ENCODE data around the gene WDR35. TPM values are rescaled to one million over a fixed set of nuclear protein-coding genes. Genes with fewer than 3 reads are reported as not detected.

The WDR35 gene
- total RNA-seq, 1 experiment from 2014 or later: 6.6 TPM

GRCh38 chr2:19871836-19872235 is 118.1 kb downstream of the WDR35 start:
- H3K4me2 ChIP-seq (ENCODE audit: low read length): no peak overlapping the region
- no peaks in the 10 kb centered on the region for H3K9me2 ChIP-seq (replicated peaks; ENCODE audit: low read length)
- no peaks in the 10 kb centered on the region for H3K36me3 ChIP-seq (ENCODE audit: low read depth, low read length)
- no peak overlapping the region for H3K4me3 ChIP-seq (ENCODE audit: low read length)
- no peak overlapping the region for H3K9ac ChIP-seq (ENCODE audit: low read length)
- DNase-seq (no peak), ATAC-seq (no peak)
- no peaks in the 10 kb centered on the region for H3K4me1 ChIP-seq (ENCODE audit: insufficient read depth, low read length)
- CTCF ChIA-PET: no interaction called here
- H2AFZ ChIP-seq (ENCODE audit: low read length): no peak overlapping the region
- no TSS peak for BruUV-seq (replicated peaks)
- intact Hi-C loops (cut with micrococcal nuclease): no loop called here
- TF ChIP-seq EZH2phosphoT487 (IDR thresholded peaks at IDR 0.05; ENCODE audit: borderline replicate concordance, low read length): no peak
- no peak for TF ChIP-seq EZH2 (IDR thresholded peaks at IDR 0.05; ENCODE audit: low read length, unreplicated experiment)
- TF ChIP-seq CTCF (conservative IDR thresholded peaks at IDR 0.05; ENCODE audit: low read depth, low read length): no peak
- POLR2A ChIA-PET (ENCODE audit: unreplicated experiment): no interaction called here
- no peaks in the 10 kb centered on the region for H3K9me3 ChIP-seq (ENCODE audit: low read length)
- H3K27me3 ChIP-seq (ENCODE audit: low read length): no peaks in the 10 kb centered on the region
- H4K20me1 ChIP-seq (ENCODE audit: low read length): no peaks in the 10 kb centered on the region
- H3K79me2 ChIP-seq (ENCODE audit: low read length): no peaks in the 10 kb centered on the region
- H3F3A ChIP-seq (ENCODE audit: low read length, unreplicated experiment): no peaks in the 10 kb centered on the region
- H3K27ac ChIP-seq (ENCODE audit: low read length): no peak overlapping the region

DNA sequence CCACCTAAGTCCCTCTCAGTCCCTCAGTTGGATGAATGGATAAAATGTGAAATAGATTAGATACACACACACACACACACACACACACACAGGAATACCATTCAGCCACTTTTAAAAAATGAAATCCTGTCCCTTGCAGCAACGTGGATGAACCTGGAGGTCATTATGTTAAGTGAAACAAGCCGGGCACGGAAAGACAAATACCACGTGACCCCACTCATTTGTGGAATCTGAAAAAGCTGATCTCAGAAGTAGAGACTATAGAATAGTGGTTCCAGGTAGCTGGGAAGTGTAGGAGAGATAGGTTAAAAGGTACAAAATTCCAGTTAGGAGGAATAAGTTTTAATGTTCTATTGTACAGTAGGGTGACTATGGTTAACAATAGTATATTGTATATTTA is 119.1 kb downstream of the WDR35 start:
- H3K9ac ChIP-seq (ENCODE audit: low read length): no peak overlapping the region
- no peaks in the 10 kb centered on the region for H3K4me1 ChIP-seq (ENCODE audit: insufficient read depth, low read length)
- DNase-seq (no peak), ATAC-seq (no peak)
- H3K9me2 ChIP-seq (replicated peaks; ENCODE audit: low read length): no peaks in the 10 kb centered on the region
- no peaks in the 10 kb centered on the region for H3K36me3 ChIP-seq (ENCODE audit: low read depth, low read length)
- no peaks in the 10 kb centered on the region for H4K20me1 ChIP-seq (ENCODE audit: low read length)
- no peak overlapping the region for H2AFZ ChIP-seq (ENCODE audit: low read length)
- BruUV-seq (replicated peaks): no TSS peak
- H3K9me3 ChIP-seq (ENCODE audit: low read length): no peaks in the 10 kb centered on the region
- no peak overlapping the region for H3K4me2 ChIP-seq (ENCODE audit: low read length)
- ChIA-PET CTCF (no interaction called here), POLR2A (ENCODE audit: unreplicated experiment) (no interaction called here)
- no peaks in the 10 kb centered on the region for H3K79me2 ChIP-seq (ENCODE audit: low read length)
- no peak overlapping the region for H3K27ac ChIP-seq (ENCODE audit: low read length)
- intact Hi-C loops (cut with micrococcal nuclease): no loop called here
- TF ChIP-seq CTCF (conservative IDR thresholded peaks at IDR 0.05; ENCODE audit: low read depth, low read length): no peak
- TF ChIP-seq EZH2 (IDR thresholded peaks at IDR 0.05; ENCODE audit: low read length, unreplicated experiment): no peak
- TF ChIP-seq EZH2phosphoT487 (IDR thresholded peaks at IDR 0.05; ENCODE audit: borderline replicate concordance, low read length): no peak
- no peaks in the 10 kb centered on the region for H3F3A ChIP-seq (ENCODE audit: low read length, unreplicated experiment)
- H3K4me3 ChIP-seq (ENCODE audit: low read length): no peak overlapping the region
- H3K27me3 ChIP-seq (ENCODE audit: low read length): no peaks in the 10 kb centered on the region

- intact Hi-C loops (cut with micrococcal nuclease): no loop called here
- no peak; the same call in 1 of the 2 replicates for ATAC-seq
- TF ChIP-seq EZH2 (IDR thresholded peaks at IDR 0.05; ENCODE audit: low read length, unreplicated experiment) (no peak), CTCF (conservative IDR thresholded peaks at IDR 0.05; ENCODE audit: low read depth, low read length) (no peak), EZH2phosphoT487 (IDR thresholded peaks at IDR 0.05; ENCODE audit: borderline replicate concordance, low read length) (no peak)
- no peak for DNase-seq
- Histone ChIP-seq H3K9ac (ENCODE audit: low read length) (no peak overlapping the region), H3K9me3 (ENCODE audit: low read length) (no peaks in the 10 kb centered on the region), H3K79me2 (ENCODE audit: low read length) (no peaks in the 10 kb centered on the region), H3K4me1 (ENCODE audit: insufficient read depth, low read length) (0 out of 2 replicates have a peak, but pooled peaks cover under 1% of the 10 kb centered on the region), H3F3A (ENCODE audit: low read length, unreplicated experiment) (no peaks in the 10 kb centered on the region), H3K27ac (ENCODE audit: low read length) (no peak overlapping the region), H3K36me3 (ENCODE audit: low read depth, low read length) (no peaks in the 10 kb centered on the region), H4K20me1 (ENCODE audit: low read length) (no peaks in the 10 kb centered on the region), H3K4me3 (ENCODE audit: low read length) (peak overlapping the region; percentile 30; the same call in 1 of the 2 replicates), H3K4me2 (ENCODE audit: low read length) (peak overlapping the region; percentile 37; the same call in 1 of the 2 replicates), H3K27me3 (ENCODE audit: low read length) (no peaks in the 10 kb centered on the region), H3K9me2 (replicated peaks; ENCODE audit: low read length) (no peaks in the 10 kb centered on the region), H2AFZ (ENCODE audit: low read length) (peak overlapping the region; percentile 46; the same call in 1 of the 2 replicates)
- ChIA-PET POLR2A (ENCODE audit: unreplicated experiment) (no interaction called here), CTCF (no interaction called here)
- BruUV-seq (replicated peaks): no TSS peak
Observed at GRCh38 chr2:19868701-19869580, 121.0 kb downstream of the WDR35 start.
